Measurements from ENCODE around the gene PSMG2.

DNA sequence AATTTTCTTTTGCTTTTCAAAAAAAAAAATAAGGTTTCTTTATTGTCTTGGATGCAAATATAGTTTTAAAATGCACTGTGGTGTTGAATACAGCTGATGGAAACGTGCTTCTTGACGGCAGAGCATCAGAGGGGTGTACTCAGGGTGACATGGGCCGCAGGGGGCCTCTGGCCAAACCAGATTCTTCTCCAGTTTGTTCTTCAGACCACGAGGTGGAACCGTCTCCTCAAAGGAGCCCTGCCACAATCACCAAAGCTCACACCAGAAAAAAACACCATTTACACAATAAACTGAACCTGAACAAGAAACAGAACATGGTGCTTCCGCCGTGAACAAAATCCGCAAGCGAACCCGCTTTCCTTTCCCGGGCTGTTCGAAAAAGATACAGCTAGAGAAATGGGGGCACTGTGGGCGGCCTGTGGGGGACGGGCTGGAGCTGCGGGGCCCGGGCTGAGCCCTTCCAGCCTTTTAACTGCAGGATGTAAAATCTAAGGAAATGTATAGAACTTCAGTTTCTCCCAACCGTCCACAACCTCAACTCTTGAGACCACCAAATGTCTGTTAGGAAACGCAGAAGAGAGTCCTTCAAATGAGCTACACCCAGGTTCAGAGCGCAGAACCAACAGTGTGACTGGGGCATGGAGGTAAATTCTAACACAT is 34.5 kb downstream of the PSMG2 start:
- TF ChIP-seq, protein P1, sequence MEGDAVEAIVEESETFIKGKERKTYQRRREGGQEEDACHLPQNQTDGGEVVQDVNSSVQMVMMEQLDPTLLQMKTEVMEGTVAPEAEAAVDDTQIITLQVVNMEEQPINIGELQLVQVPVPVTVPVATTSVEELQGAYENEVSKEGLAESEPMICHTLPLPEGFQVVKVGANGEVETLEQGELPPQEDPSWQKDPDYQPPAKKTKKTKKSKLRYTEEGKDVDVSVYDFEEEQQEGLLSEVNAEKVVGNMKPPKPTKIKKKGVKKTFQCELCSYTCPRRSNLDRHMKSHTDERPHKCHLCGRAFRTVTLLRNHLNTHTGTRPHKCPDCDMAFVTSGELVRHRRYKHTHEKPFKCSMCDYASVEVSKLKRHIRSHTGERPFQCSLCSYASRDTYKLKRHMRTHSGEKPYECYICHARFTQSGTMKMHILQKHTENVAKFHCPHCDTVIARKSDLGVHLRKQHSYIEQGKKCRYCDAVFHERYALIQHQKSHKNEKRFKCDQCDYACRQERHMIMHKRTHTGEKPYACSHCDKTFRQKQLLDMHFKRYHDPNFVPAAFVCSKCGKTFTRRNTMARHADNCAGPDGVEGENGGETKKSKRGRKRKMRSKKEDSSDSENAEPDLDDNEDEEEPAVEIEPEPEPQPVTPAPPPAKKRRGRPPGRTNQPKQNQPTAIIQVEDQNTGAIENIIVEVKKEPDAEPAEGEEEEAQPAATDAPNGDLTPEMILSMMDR (IDR thresholded peaks at IDR 0.05; ENCODE audit: borderline replicate concordance, extremely low read depth, low read length, poor library complexity, severe bottlenecking), result no peak
- no peak for TF ChIP-seq EZH2 (IDR thresholded peaks at IDR 0.05; ENCODE audit: borderline replicate concordance, low read depth, low read length, severe bottlenecking)

All from DND-41 (cell line).